Uterus (tissue), 2 donors: ENCODE results near the gene CMTM6.

Experiments used
- POLR2A ChIP-seq, 2 donors: fragments of 450-650 bp; IDR thresholded peaks; one replicate each; pipeline ENCODE4 v1.6.1; 2016; ENCODE audit warnings: antibody characterized with exemption in 2 of 2, mild to moderate bottlenecking in 1 of 2, moderate library complexity in 1 of 2
- TF ChIP-seq, protein P1 (sequence below), 4 experiments: fragments of 200-600 bp in 2 of 4; fragments of 450-650 bp in 2 of 4; sonication (generic) in 2 of 4; IDR thresholded peaks; one replicate each; pipeline ENCODE4 v1.5.1; 2016 to 2019; ENCODE audit warnings: antibody characterized with exemption in 4 of 4, mild to moderate bottlenecking in 2 of 4, moderate library complexity in 1 of 4

DNA sequence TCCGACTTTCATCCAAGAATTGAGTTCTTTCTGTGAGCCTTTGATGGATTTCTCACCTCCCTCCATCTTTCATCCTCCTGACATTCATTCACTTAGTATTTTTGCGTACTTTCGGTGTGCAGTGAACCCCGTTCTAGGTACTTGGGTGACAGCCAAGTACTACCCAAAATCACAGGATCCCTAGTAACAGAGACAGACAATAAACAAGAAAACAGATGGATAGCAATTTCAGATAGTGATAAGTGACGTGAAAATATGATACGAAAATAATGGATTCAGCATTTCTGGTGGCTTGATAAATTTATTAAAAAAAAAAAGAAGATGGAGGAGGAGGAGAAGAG is 264 bp upstream of the CMTM6 start:
- TF ChIP-seq POLR2A (IDR thresholded peaks at IDR 0.05) = no peak
- TF ChIP-seq, protein P1, sequence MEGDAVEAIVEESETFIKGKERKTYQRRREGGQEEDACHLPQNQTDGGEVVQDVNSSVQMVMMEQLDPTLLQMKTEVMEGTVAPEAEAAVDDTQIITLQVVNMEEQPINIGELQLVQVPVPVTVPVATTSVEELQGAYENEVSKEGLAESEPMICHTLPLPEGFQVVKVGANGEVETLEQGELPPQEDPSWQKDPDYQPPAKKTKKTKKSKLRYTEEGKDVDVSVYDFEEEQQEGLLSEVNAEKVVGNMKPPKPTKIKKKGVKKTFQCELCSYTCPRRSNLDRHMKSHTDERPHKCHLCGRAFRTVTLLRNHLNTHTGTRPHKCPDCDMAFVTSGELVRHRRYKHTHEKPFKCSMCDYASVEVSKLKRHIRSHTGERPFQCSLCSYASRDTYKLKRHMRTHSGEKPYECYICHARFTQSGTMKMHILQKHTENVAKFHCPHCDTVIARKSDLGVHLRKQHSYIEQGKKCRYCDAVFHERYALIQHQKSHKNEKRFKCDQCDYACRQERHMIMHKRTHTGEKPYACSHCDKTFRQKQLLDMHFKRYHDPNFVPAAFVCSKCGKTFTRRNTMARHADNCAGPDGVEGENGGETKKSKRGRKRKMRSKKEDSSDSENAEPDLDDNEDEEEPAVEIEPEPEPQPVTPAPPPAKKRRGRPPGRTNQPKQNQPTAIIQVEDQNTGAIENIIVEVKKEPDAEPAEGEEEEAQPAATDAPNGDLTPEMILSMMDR (IDR thresholded peaks at IDR 0.05) = no peak
